MCF 10A (cell line): ENCODE measurements around the gene RAG2. TPM values are rescaled to one million over a fixed set of nuclear protein-coding genes. Genes with fewer than 3 reads are reported as not detected.

Experiments used
- BruUV-seq: library from RNA; stranded (reverse); fragments of 400-500 nt; replicated peaks from 2 replicates; lab custom pipeline; 2021; lab: Mats Ljungman, UMichigan
- CTCF ChIA-PET: fragments of 300-600 bp; sonication (Branson Sonifier 250); formaldehyde crosslinking; extraction: SDS; loops from one replicate; lab custom pipeline; 2021; ENCODE audit warnings: antibody characterized with exemption, inconsistent platforms; lab: Yijun Ruan, JAX
- POLR2A ChIA-PET: fragments of 300-600, 350-650 bp; sonication (Branson Sonifier 250); formaldehyde crosslinking; extraction: SDS; loops from one replicate; lab custom pipeline; 2020; ENCODE audit warnings: antibody characterized with exemption, inconsistent platforms; lab: Yijun Ruan, JAX
- DNase-seq: peaks from one replicate; pipeline ENCODE4 v3.0.0-alpha.2; 2018; ENCODE audit not compliant: unreplicated experiment
- H3K27ac Mint-ChIP-seq: one replicate; pipeline ENCODE4 v1.8.0; 2022; ENCODE audit warnings: mild to moderate bottlenecking, low read depth, mixed read lengths; ENCODE audit not compliant: unreplicated experiment
- H3K27me3 Mint-ChIP-seq: one replicate; pipeline ENCODE4 v1.8.0; 2022; ENCODE audit warnings: mixed read lengths; ENCODE audit not compliant: insufficient read depth, unreplicated experiment
- H3K36me3 Mint-ChIP-seq: one replicate; pipeline ENCODE4 v1.8.0; 2022; ENCODE audit warnings: mild to moderate bottlenecking, moderate library complexity, mixed read lengths; ENCODE audit not compliant: insufficient read depth, unreplicated experiment
- H3K4me1 Mint-ChIP-seq: one replicate; pipeline ENCODE4 v1.8.0; 2022; ENCODE audit warnings: mixed read lengths; ENCODE audit not compliant: insufficient read depth, unreplicated experiment
- H3K4me3 Mint-ChIP-seq: one replicate; pipeline ENCODE4 v1.8.0; 2022; ENCODE audit warnings: mild to moderate bottlenecking, moderate library complexity, mixed read lengths; ENCODE audit not compliant: unreplicated experiment
- H3K9me3 Mint-ChIP-seq: one replicate; pipeline ENCODE4 v1.8.0; 2022; ENCODE audit warnings: mixed read lengths; ENCODE audit not compliant: unreplicated experiment
- CTCF ChIP-seq: fragments of 200-600 bp; IDR thresholded peaks from one replicate; pipeline ENCODE4 v1.8.0; 2022; ENCODE audit warnings: antibody characterized with exemption, mild to moderate bottlenecking; ENCODE audit not compliant: unreplicated experiment
- intact Hi-C: fragments of 100-400 bp; cut with micrococcal nuclease; formaldehyde crosslinking; loops from 2 replicates; pipeline ENCODE4 v1.14.1; 2022
- total RNA-seq: library from RNA; stranded (reverse); gene quantifications from 2 replicates; pipeline ENCODE4 v1.2.3, GENCODE V29; 2022

The RAG2 gene
- total RNA-seq, 1 experiment from 2014 or later, result not detected

- no TSS peak for BruUV-seq
- ChIA-PET POLR2A (no interaction called here), CTCF (interaction anchor here (1.3 kb wide), 1 partner anchor 54 kb away, joined by 5 read pairs; no protein-coding TSS in a partner anchor)
- peaks cover 6% of the 10 kb centered on the region for H3K4me1 Mint-ChIP-seq
- no peak overlapping the region for H3K27ac Mint-ChIP-seq
- DNase-seq, result no peak
- H3K27me3 Mint-ChIP-seq, result no peaks in the 10 kb centered on the region
- H3K4me3 Mint-ChIP-seq, result no peak overlapping the region
- no peaks in the 10 kb centered on the region for H3K9me3 Mint-ChIP-seq
- intact Hi-C loops, result no loop called here
- TF ChIP-seq CTCF, result no peak
- no peaks in the 10 kb centered on the region for H3K36me3 Mint-ChIP-seq
These were observed 20.5 kb upstream of the RAG2 start for GRCh38 chr11:36618363-36619047.

- intact Hi-C loops, result no loop called here
- no TSS peak for BruUV-seq
- ChIA-PET CTCF (no interaction called here), POLR2A (no interaction called here)
- Mint-ChIP-seq H3K9me3 (no peaks in the 10 kb centered on the region), H3K4me3 (no peak overlapping the region), H3K27ac (no peak overlapping the region), H3K36me3 (no peaks in the 10 kb centered on the region), H3K4me1 (peaks cover 6% of the 10 kb centered on the region), H3K27me3 (no peaks in the 10 kb centered on the region)
- DNase-seq, result no peak
- no peak for TF ChIP-seq CTCF
These were observed 19.7 kb upstream of the RAG2 start for GRCh38 chr11:36617543-36618362.

- Mint-ChIP-seq H3K27me3 (no peaks in the 10 kb centered on the region), H3K4me3 (no peak overlapping the region), H3K36me3 (no peaks in the 10 kb centered on the region), H3K27ac (no peak overlapping the region), H3K9me3 (no peaks in the 10 kb centered on the region), H3K4me1 (peaks cover 6% of the 10 kb centered on the region)
- no TSS peak for BruUV-seq
- TF ChIP-seq CTCF, result no peak
- CTCF ChIA-PET, result no interaction called here
- no peak for DNase-seq
- POLR2A ChIA-PET, result no interaction called here
- intact Hi-C loops, result no loop called here
These were observed 17.8 kb upstream of the RAG2 start for GRCh38 chr11:36615826-36616225.

GRCh38 chr11:36609383-36609782 lies 11.3 kb upstream of the RAG2 start:
- DNase-seq, result no peak
- no peaks in the 10 kb centered on the region for H3K9me3 Mint-ChIP-seq
- H3K27ac Mint-ChIP-seq, result no peak overlapping the region
- H3K4me1 Mint-ChIP-seq, result no peaks in the 10 kb centered on the region
- H3K27me3 Mint-ChIP-seq, result no peaks in the 10 kb centered on the region
- intact Hi-C loops, result no loop called here
- POLR2A ChIA-PET, result no interaction called here
- H3K36me3 Mint-ChIP-seq, result no peaks in the 10 kb centered on the region
- no peak for TF ChIP-seq CTCF
- CTCF ChIA-PET, result interaction anchor here (0.5 to 2.4 kb wide), 4 partner anchors 14 to 309 kb away, joined by 3 to 13 read pairs (median 4); no protein-coding TSS in a partner anchor
- no TSS peak for BruUV-seq
- H3K4me3 Mint-ChIP-seq, result no peak overlapping the region
